Measurements from ENCODE around the gene UBTD2. TPM values are rescaled to one million over a fixed set of nuclear protein-coding genes. Genes with fewer than 3 reads are reported as not detected.
"Not testable (repeated sequence)": the region's sequence is repeated elsewhere in the genome, so short reads cannot be mapped to it uniquely, and the experiment has no call there.

Gene UBTD2
- total RNA-seq, 4 donors from 2014 or later = 6.0 to 35.4 (median 19.0) TPM

DNA sequence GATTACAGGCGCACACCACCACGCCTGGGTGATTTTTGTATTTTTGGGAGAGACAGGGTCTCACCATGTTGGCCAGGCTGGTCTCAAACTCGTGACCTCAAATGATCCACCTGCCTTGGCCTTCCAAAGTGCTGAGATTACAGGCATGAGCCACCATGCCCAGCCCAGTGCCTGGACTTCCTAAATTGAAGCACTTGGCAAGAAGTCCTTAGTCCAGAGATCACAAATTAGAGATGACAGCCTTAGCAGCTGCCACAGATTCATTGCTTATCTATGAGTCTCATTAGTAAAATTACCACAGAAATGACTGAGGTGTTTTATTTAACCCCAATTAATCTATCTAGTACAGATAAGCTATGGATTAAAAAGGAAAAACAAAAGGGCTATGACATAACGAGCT, 70.4 kb downstream of the UBTD2 start:
- no peak overlapping the region for H3K4me3 ChIP-seq
- no peak overlapping the region for H3K27ac ChIP-seq
- no peak for DNase-seq
- TF ChIP-seq POLR2AphosphoS5 (IDR thresholded peaks at IDR 0.05) = no peak
- no peak for TF ChIP-seq POLR2A (IDR thresholded peaks at IDR 0.05)
- TF ChIP-seq EP300 (IDR thresholded peaks at IDR 0.05; ENCODE audit: low read depth) = no peak
- TF ChIP-seq, protein P1, sequence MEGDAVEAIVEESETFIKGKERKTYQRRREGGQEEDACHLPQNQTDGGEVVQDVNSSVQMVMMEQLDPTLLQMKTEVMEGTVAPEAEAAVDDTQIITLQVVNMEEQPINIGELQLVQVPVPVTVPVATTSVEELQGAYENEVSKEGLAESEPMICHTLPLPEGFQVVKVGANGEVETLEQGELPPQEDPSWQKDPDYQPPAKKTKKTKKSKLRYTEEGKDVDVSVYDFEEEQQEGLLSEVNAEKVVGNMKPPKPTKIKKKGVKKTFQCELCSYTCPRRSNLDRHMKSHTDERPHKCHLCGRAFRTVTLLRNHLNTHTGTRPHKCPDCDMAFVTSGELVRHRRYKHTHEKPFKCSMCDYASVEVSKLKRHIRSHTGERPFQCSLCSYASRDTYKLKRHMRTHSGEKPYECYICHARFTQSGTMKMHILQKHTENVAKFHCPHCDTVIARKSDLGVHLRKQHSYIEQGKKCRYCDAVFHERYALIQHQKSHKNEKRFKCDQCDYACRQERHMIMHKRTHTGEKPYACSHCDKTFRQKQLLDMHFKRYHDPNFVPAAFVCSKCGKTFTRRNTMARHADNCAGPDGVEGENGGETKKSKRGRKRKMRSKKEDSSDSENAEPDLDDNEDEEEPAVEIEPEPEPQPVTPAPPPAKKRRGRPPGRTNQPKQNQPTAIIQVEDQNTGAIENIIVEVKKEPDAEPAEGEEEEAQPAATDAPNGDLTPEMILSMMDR (IDR thresholded peaks at IDR 0.05) = no peak
- H3K27me3 ChIP-seq = no peaks in the 10 kb centered on the region
- WGBS, 2 donors (ENCODE audit: low coverage in 1 of 2) = 91 to 99% methylated on average over 1 to 4 of the region's 4 CpGs
- no peaks in the 10 kb centered on the region for H3K4me1 ChIP-seq
- intact Hi-C loops (cut with DNase I; ENCODE audit: low total_unique reads) (no loop called here), in situ Hi-C loops (cut with MboI; ENCODE audit: low pct_ligation_motif_present in 1 of 4, low pct_unique_long_range_greater_than_20kb in 1 of 4, low sequenced_read_pairs in 3 of 4) (no loop called here)
- no peaks in the 10 kb centered on the region for H3K9me3 ChIP-seq
- H3K36me3 ChIP-seq = peaks cover 0 to 14% (median 3%) of the 10 kb centered on the region in 4 donors

DNA sequence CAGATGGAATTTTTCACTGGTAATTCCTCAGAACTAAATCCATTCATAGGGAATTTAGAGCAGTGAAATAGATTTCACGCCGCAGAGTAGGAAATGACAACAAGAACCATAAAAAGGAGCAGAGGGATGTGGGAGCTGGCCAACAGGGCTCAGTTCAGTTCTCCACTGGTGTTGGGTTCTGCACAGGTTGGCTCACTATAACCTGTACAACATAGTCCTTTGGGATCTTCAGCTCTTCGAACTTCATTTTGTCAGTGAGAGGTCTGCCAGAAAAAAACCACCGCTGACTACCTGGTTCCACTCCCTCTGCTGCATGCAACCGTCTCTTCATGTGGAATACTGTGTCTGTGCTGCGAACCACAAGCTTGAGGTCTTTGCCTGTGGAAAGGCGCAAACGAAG, 71.9 kb downstream of the UBTD2 start:
- H3K27ac ChIP-seq = no peak overlapping the region
- in situ Hi-C loops (cut with MboI; ENCODE audit: low pct_ligation_motif_present in 1 of 4, low pct_unique_long_range_greater_than_20kb in 1 of 4, low sequenced_read_pairs in 3 of 4) = no loop called here
- no peaks in the 10 kb centered on the region for H3K9me3 ChIP-seq
- 93 to 100% methylated on average over 2 to 8 of the region's 8 CpGs for WGBS, 2 donors (ENCODE audit: low coverage in 1 of 2)
- no peak overlapping the region for H3K4me3 ChIP-seq
- intact Hi-C loops (cut with DNase I; ENCODE audit: low total_unique reads) = no loop called here
- DNase-seq = no peak
- no peaks in the 10 kb centered on the region for H3K27me3 ChIP-seq
- H3K4me1 ChIP-seq = no peaks in the 10 kb centered on the region
- TF ChIP-seq POLR2AphosphoS5 (IDR thresholded peaks at IDR 0.05) (no peak), POLR2A (IDR thresholded peaks at IDR 0.05) (no peak), EP300 (IDR thresholded peaks at IDR 0.05; ENCODE audit: low read depth) (no peak)
- TF ChIP-seq, protein P1 (IDR thresholded peaks at IDR 0.05) = no peak
- peaks cover 0 to 14% (median 3%) of the 10 kb centered on the region in 4 donors for H3K36me3 ChIP-seq

DNA sequence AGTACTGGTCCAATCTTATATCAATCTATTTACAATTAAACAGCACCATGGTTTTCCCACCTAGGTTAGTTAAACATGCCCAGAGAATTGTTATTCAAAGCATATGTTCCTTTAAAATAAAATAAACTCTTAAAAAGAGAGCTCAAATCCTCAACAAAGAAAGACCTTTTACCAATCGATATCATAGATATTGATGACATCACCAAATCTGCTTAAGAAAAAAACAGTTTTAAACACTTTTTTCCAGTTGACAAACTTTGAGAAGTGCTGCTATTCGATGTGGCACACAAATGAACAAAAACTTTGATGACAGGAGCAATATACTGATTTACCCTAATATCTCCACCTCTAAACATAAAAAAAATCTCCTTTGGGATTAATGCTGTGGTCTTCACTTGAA, 73.8 kb downstream of the UBTD2 start:
- Histone ChIP-seq H3K36me3 (peaks cover 0 to 14% (median 3%) of the 10 kb centered on the region in 4 donors), H3K27me3 (no peaks in the 10 kb centered on the region), H3K4me3 (no peak overlapping the region), H3K9me3 (no peaks in the 10 kb centered on the region), H3K4me1 (no peaks in the 10 kb centered on the region), H3K27ac (no peak overlapping the region)
- no peak for DNase-seq
- intact Hi-C loops (cut with DNase I; ENCODE audit: low total_unique reads) = no loop called here
- TF ChIP-seq EP300 (IDR thresholded peaks at IDR 0.05; ENCODE audit: low read depth) (no peak), POLR2AphosphoS5 (IDR thresholded peaks at IDR 0.05) (no peak), POLR2A (IDR thresholded peaks at IDR 0.05) (no peak)
- TF ChIP-seq, protein P1 (IDR thresholded peaks at IDR 0.05) = no peak
- 94 to 100% methylated on average over 2 of the region's 2 CpGs for WGBS, 2 donors (ENCODE audit: low coverage in 1 of 2)
- in situ Hi-C loops (cut with MboI; ENCODE audit: low pct_ligation_motif_present in 1 of 4, low pct_unique_long_range_greater_than_20kb in 1 of 4, low sequenced_read_pairs in 3 of 4) = no loop called here

GRCh38 chr5:172207511-172207910, 76.1 kb downstream of the UBTD2 start:
- 65 to 66% methylated on average over 3 of the region's 3 CpGs for WGBS, 2 donors (ENCODE audit: low coverage in 1 of 2)
- DNase-seq = no peak
- no peak overlapping the region for H3K27ac ChIP-seq
- intact Hi-C loops (cut with DNase I; ENCODE audit: low total_unique reads) = no loop called here
- in situ Hi-C loops (cut with MboI; ENCODE audit: low pct_ligation_motif_present in 1 of 4, low pct_unique_long_range_greater_than_20kb in 1 of 4, low sequenced_read_pairs in 3 of 4) = no loop called here
- no peaks in the 10 kb centered on the region for H3K9me3 ChIP-seq
- H3K4me1 ChIP-seq = no peaks in the 10 kb centered on the region
- peaks cover 0 to 14% (median 3%) of the 10 kb centered on the region in 4 donors for H3K36me3 ChIP-seq
- TF ChIP-seq POLR2A (IDR thresholded peaks at IDR 0.05) = no peak
- no peaks in the 10 kb centered on the region for H3K27me3 ChIP-seq
- no peak overlapping the region for H3K4me3 ChIP-seq

GRCh38 chr5:172205984-172206383, 77.6 kb downstream of the UBTD2 start:
- DNase-seq; H3K27ac ChIP-seq; intact Hi-C loops (cut with DNase I; ENCODE audit: low total_unique reads); H3K36me3 ChIP-seq; in situ Hi-C loops (cut with MboI; ENCODE audit: low pct_ligation_motif_present in 1 of 4, low pct_unique_long_range_greater_than_20kb in 1 of 4, low sequenced_read_pairs in 3 of 4); H3K4me3 ChIP-seq; H3K4me1 ChIP-seq; H3K9me3 ChIP-seq; H3K27me3 ChIP-seq: not testable (repeated sequence)
- 86 to 89% methylated on average over 5 to 11 of the region's 11 CpGs for WGBS, 2 donors (ENCODE audit: low coverage in 1 of 2)

Data from transverse colon (tissue), 4 donors.